A549 (cell line): ENCODE results near the gene GTF3A. TPM values are rescaled to one million over a fixed set of nuclear protein-coding genes. Genes with fewer than 3 reads are reported as not detected.

Experiments
- ATAC-seq, 2 experiments: fragments of 200-7000 bp in 1 of 2; fragments of >200 bp in 1 of 2; cut with Nextera tagmentation in 1 of 2; cut with Tn5 transposase in 1 of 2; 3 replicates each; pipeline versions ENCODE4 v1.8.0 to v1.9.1; 2018 to 2020; ENCODE audit warnings: mild to moderate bottlenecking in 1 of 2, moderate library complexity in 1 of 2
- CTCF ChIA-PET: fragments of 300-600 bp; sonication (Branson Sonifier 250); formaldehyde crosslinking; extraction: SDS; loops from one replicate; lab custom pipeline; 2021; ENCODE audit warnings: antibody characterized with exemption, inconsistent platforms; lab: Yijun Ruan, JAX
- POLR2A ChIA-PET: fragments of 350-600 bp; formaldehyde crosslinking; extraction: SDS; loops from one replicate; lab custom pipeline; 2021; ENCODE audit warnings: antibody characterized with exemption, inconsistent platforms; lab: Yijun Ruan, JAX
- DNase-seq, 2 experiments: peaks; one replicate each; pipeline versions ENCODE4 v3.0.0 to v3.0.0-alpha.2; 2011 to 2016; ENCODE audit warnings: low read depth in 1 of 2, low spot score in 1 of 2
- FAIRE-seq: peaks from 2 replicates; lab custom pipeline; 2011; peaks lifted over from hg19 to GRCh38; lab: Jason Lieb, UNC
- H3K27ac ChIP-seq, 2 experiments: fragments of >200 bp; sonication (Bioruptor Twin); formaldehyde crosslinking; 3 replicates each; pipeline ENCODE4 v1.5.1; 2016 to 2017
- H3K4me1 ChIP-seq: fragments of >200 bp; sonication (Bioruptor Twin); formaldehyde crosslinking; 3 replicates; pipeline ENCODE4 v1.6.1; 2016
- H3K4me2 ChIP-seq: fragments of >200 bp; sonication (Bioruptor Twin); formaldehyde crosslinking; 3 replicates; pipeline ENCODE4 v1.6.1; 2016
- H3K4me3 ChIP-seq: fragments of >200 bp; sonication (Bioruptor Twin); formaldehyde crosslinking; 3 replicates; pipeline ENCODE4 v1.5.1; 2016
- H3K9me3 ChIP-seq: fragments of >200 bp; sonication (Bioruptor Twin); formaldehyde crosslinking; 3 replicates; pipeline ENCODE4 v1.6.1; 2016
- CBX2 ChIP-seq: fragments of 200-600 bp; sonication (generic); IDR thresholded peaks from 2 replicates; pipeline ENCODE4 v1.6.1; 2016; ENCODE audit warnings: low read depth, mild to moderate bottlenecking, borderline replicate concordance
- CHD2 ChIP-seq: fragments of 150-350 bp; IDR thresholded peaks from 2 replicates; pipeline ENCODE4 v1.6.1; 2014; ENCODE audit warnings: low read length; ENCODE audit not compliant: partially characterized antibody
- FOSB ChIP-seq: fragments of 250-450 bp; sonication (Bioruptor Pico); IDR thresholded peaks from 2 replicates; pipeline ENCODE4 v1.5.0; 2020; ENCODE audit warnings: mild to moderate bottlenecking, moderate library complexity
- GATA3 ChIP-seq: IDR thresholded peaks from 2 replicates; pipeline ENCODE4 v1.6.1; 2012; ENCODE audit warnings: borderline replicate concordance
- HEYL ChIP-seq: fragments of 250-450 bp; sonication (Bioruptor Pico); IDR thresholded peaks from 2 replicates; pipeline ENCODE4 v1.8.0; 2021; ENCODE audit warnings: mild to moderate bottlenecking, moderate library complexity
- HOXA7 ChIP-seq: fragments of 250-450 bp; sonication (Bioruptor Pico); IDR thresholded peaks from 2 replicates; pipeline ENCODE4 v1.5.0; 2020; ENCODE audit warnings: mild to moderate bottlenecking, moderate library complexity
- HOXB13 ChIP-seq: fragments of 250-450 bp; sonication (Bioruptor Pico); IDR thresholded peaks from 2 replicates; pipeline ENCODE4 v1.5.0; 2020; ENCODE audit warnings: low read depth, mild to moderate bottlenecking, moderate library complexity
- JUN ChIP-seq, 2 experiments: fragments of >200 bp; sonication (Bioruptor Twin); formaldehyde crosslinking; IDR thresholded peaks; 2 replicates in 1 of 2; 3 replicates in 1 of 2; pipeline ENCODE4 v1.6.1; 2016 to 2017
- KDM1A ChIP-seq: fragments of 200-600 bp; sonication (generic); IDR thresholded peaks from 2 replicates; pipeline ENCODE4 v1.6.1; 2016; ENCODE audit warnings: low read depth, mild to moderate bottlenecking
- NPAS2 ChIP-seq: fragments of 250-450 bp; sonication (Bioruptor Pico); IDR thresholded peaks from 2 replicates; pipeline ENCODE4 v1.8.0; 2022; ENCODE audit warnings: mild to moderate bottlenecking, moderate library complexity, borderline replicate concordance
- PHF8 ChIP-seq: fragments of 200-600 bp; sonication (generic); IDR thresholded peaks from 2 replicates; pipeline ENCODE4 v1.6.1; 2016; ENCODE audit warnings: low read depth, mild to moderate bottlenecking, antibody characterized with exemption, moderate library complexity, borderline replicate concordance
- RARB ChIP-seq: fragments of 250-450 bp; sonication (Bioruptor Pico); IDR thresholded peaks from 2 replicates; pipeline ENCODE4 v1.8.0; 2021; ENCODE audit warnings: mild to moderate bottlenecking, moderate library complexity
- ZFP36 ChIP-seq: fragments of 450-650 bp; IDR thresholded peaks from 2 replicates; pipeline ENCODE4 v1.6.1; 2014; ENCODE audit warnings: borderline replicate concordance; ENCODE audit not compliant: partially characterized antibody
- WGBS: methylation state at CpG from one replicate; pipeline ENCODE4 v1.1.6; 2017; ENCODE audit errors: missing lambda C conversion rate; 5-methylcytosine and 5-hydroxymethylcytosine counted together
- polyA plus RNA-seq, 4 experiments: library from polyadenylated mRNA; depleted of rRNA in 3 of 4; stranded (reverse); fragments of >200 nt; fragmentation: RNase III in 1 of 4; extraction: RNeasy Plus Mini Kit Qiagen cat#74134 plus additional on column Dnase treatment in 1 of 4; gene quantifications; 2 replicates in 3 of 4; 3 replicates in 1 of 4; pipeline ENCODE4 v1.2.3, GENCODE V29; 2011 to 2017
- TF ChIP-seq, protein P1 (sequence below): fragments of >200 bp; sonication (Bioruptor Twin); formaldehyde crosslinking; IDR thresholded peaks from 3 replicates; pipeline ENCODE4 v1.5.1; 2016
- TF ChIP-seq, protein P2 (sequence below): fragments of 450-650 bp; IDR thresholded peaks from 2 replicates; pipeline ENCODE4 v1.6.1; 2014; ENCODE audit warnings: antibody characterized with exemption
- TF ChIP-seq, protein P3 (sequence below): fragments of 200-600 bp; sonication (generic); IDR thresholded peaks from 2 replicates; pipeline ENCODE4 v1.6.1; 2016; ENCODE audit warnings: antibody characterized with exemption, mild to moderate bottlenecking, moderate library complexity

The GTF3A gene
- polyA plus RNA-seq, 2 of the 4 experiments (the other 2 are of a cell fraction): 93.1 to 132 TPM

DNA sequence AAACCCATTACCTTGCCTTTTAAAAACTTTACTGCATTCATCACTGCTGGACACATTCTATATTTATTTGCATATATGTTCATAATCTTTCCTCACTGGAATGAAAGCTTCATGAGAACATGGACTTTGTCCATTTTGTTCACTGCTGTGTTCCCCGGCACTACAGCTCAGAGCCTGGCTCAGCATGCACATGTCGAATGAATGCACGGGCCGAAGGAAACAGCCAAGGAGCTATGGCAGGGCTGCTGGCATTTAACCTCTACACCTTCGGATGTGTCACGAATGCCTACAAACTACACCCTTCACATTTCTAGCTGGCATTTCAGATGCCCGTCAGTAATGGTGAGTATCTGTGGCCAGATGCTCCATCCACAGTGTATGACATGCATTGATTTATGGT lies 18.4 kb downstream of the GTF3A start (continued):
- no peak for TF ChIP-seq CBX2
- TF ChIP-seq ZFP36: no peak

DNA sequence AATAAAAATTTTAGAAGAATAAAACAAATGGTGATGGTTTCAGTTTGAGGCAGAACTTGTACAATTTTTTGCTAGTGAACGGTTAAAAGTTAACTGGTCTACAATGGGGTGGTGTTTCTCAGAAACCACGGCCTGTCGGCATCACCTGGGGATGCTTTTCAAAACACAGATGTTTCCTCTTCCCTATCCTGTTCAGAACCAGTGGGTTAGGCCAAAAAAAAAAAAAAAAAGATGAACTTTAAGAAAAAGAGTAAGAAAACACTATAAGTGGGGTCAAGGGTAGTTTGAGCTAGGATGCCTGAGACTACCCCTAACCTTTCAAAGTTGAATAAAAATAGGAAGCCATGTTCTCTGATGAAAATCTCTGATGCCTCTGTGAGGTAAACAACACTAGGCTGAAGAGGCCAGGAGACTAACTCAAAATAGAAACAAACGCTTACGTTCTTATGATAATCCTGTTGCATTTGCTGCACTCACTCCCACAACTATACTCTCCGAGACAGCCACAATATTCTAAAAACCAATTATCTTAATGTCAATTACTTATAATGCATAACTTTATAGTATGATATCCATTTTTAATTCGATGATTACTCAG lies 22.7 kb downstream of the GTF3A start:
- no peak overlapping the region for H3K27ac ChIP-seq
- H3K9me3 ChIP-seq: no peaks in the 10 kb centered on the region
- H3K4me2 ChIP-seq: no peak overlapping the region
- ChIA-PET POLR2A (no interaction called here), CTCF (no interaction called here)
- ATAC-seq (no peak), DNase-seq (no peak), FAIRE-seq (no peak)
- WGBS: 84% methylated on average over 7 of the region's 7 CpGs
- H3K4me3 ChIP-seq: no peak overlapping the region
- TF ChIP-seq FOSB (CRISPR knock-in tag) (no peak), HOXA7 (CRISPR knock-in tag) (no peak), PHF8 (no peak), CHD2 (no peak), KDM1A (no peak), HEYL (CRISPR knock-in tag) (no peak), RARB (CRISPR knock-in tag) (no peak)
- TF ChIP-seq, protein P1, sequence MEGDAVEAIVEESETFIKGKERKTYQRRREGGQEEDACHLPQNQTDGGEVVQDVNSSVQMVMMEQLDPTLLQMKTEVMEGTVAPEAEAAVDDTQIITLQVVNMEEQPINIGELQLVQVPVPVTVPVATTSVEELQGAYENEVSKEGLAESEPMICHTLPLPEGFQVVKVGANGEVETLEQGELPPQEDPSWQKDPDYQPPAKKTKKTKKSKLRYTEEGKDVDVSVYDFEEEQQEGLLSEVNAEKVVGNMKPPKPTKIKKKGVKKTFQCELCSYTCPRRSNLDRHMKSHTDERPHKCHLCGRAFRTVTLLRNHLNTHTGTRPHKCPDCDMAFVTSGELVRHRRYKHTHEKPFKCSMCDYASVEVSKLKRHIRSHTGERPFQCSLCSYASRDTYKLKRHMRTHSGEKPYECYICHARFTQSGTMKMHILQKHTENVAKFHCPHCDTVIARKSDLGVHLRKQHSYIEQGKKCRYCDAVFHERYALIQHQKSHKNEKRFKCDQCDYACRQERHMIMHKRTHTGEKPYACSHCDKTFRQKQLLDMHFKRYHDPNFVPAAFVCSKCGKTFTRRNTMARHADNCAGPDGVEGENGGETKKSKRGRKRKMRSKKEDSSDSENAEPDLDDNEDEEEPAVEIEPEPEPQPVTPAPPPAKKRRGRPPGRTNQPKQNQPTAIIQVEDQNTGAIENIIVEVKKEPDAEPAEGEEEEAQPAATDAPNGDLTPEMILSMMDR: no peak
- TF ChIP-seq, protein P2, sequence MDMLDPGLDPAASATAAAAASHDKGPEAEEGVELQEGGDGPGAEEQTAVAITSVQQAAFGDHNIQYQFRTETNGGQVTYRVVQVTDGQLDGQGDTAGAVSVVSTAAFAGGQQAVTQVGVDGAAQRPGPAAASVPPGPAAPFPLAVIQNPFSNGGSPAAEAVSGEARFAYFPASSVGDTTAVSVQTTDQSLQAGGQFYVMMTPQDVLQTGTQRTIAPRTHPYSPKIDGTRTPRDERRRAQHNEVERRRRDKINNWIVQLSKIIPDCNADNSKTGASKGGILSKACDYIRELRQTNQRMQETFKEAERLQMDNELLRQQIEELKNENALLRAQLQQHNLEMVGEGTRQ: no peak
- H3K4me1 ChIP-seq: peaks cover 11% of the 10 kb centered on the region; the same call in 2 of the 3 replicates

DNA sequence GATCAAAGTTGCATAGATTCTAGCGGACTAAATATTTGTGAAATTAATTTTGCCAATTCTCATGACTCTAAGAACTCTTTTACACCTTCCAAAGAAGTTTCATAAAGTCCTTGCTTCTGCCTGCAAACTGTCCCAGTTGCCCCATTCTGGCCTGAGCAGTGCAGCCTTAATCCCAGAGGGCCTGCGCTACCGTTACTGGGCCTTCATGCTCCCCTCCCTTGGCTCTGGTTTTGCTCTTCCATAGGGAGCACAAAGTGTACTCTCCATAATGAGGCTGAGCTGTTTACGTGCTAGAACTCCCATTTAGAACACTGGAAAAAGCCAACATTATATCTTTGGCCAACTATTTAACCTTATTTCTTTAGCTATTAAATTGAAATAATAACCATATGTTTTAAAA lies 23.9 kb downstream of the GTF3A start:
- Histone ChIP-seq H3K9me3 (no peaks in the 10 kb centered on the region), H3K4me3 (no peak overlapping the region), H3K4me2 (no peak overlapping the region), H3K4me1 (peaks cover 11% of the 10 kb centered on the region; the same call in 2 of the 3 replicates), H3K27ac (no peak overlapping the region)
- CTCF ChIA-PET: interaction anchor here (1.0 to 1.4 kb wide), 2 partner anchors 22 to 506 kb away, joined by 3 to 4 read pairs; no protein-coding TSS in a partner anchor
- POLR2A ChIA-PET: no interaction called here
- WGBS: 94% methylated on average over 4 of the region's 4 CpGs
- DNase-seq: no peak
- no peak for FAIRE-seq
- no peak for ATAC-seq
- TF ChIP-seq, protein P3, sequence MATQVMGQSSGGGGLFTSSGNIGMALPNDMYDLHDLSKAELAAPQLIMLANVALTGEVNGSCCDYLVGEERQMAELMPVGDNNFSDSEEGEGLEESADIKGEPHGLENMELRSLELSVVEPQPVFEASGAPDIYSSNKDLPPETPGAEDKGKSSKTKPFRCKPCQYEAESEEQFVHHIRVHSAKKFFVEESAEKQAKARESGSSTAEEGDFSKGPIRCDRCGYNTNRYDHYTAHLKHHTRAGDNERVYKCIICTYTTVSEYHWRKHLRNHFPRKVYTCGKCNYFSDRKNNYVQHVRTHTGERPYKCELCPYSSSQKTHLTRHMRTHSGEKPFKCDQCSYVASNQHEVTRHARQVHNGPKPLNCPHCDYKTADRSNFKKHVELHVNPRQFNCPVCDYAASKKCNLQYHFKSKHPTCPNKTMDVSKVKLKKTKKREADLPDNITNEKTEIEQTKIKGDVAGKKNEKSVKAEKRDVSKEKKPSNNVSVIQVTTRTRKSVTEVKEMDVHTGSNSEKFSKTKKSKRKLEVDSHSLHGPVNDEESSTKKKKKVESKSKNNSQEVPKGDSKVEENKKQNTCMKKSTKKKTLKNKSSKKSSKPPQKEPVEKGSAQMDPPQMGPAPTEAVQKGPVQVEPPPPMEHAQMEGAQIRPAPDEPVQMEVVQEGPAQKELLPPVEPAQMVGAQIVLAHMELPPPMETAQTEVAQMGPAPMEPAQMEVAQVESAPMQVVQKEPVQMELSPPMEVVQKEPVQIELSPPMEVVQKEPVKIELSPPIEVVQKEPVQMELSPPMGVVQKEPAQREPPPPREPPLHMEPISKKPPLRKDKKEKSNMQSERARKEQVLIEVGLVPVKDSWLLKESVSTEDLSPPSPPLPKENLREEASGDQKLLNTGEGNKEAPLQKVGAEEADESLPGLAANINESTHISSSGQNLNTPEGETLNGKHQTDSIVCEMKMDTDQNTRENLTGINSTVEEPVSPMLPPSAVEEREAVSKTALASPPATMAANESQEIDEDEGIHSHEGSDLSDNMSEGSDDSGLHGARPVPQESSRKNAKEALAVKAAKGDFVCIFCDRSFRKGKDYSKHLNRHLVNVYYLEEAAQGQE: no peak
- TF ChIP-seq GATA3 (no peak), JUN (IDR thresholded peaks at IDR 0.05) (no peak), NPAS2 (CRISPR knock-in tag) (no peak), HOXB13 (CRISPR knock-in tag) (no peak), ZFP36 (no peak), PHF8 (no peak), RARB (CRISPR knock-in tag) (no peak)
